Gastroesophageal sphincter (tissue), 3 donors: ENCODE measurements around the gene RCOR3.

ENCODE experiments used
- CTCF ChIP-seq, 4 experiments: fragments of 200-600 bp in 2 of 4; fragments of 450-650 bp in 2 of 4; sonication (generic) in 1 of 4; IDR thresholded peaks; one replicate each; pipeline ENCODE4 v1.5.1; 2017 to 2019; ENCODE audit warnings: antibody characterized with exemption in 4 of 4, mild to moderate bottlenecking in 2 of 4, moderate library complexity in 2 of 4
- EP300 ChIP-seq: sonication (generic); formaldehyde crosslinking; IDR thresholded peaks from one replicate; pipeline ENCODE4 v1.6.1; 2017; ENCODE audit warnings: antibody characterized with exemption, mild to moderate bottlenecking
- POLR2A ChIP-seq, 2 donors: fragments of 450-650 bp; IDR thresholded peaks; one replicate each; pipeline ENCODE4 v1.6.1; 2017; ENCODE audit warnings: antibody characterized with exemption in 2 of 2, mild to moderate bottlenecking in 2 of 2, moderate library complexity in 1 of 2

DNA sequence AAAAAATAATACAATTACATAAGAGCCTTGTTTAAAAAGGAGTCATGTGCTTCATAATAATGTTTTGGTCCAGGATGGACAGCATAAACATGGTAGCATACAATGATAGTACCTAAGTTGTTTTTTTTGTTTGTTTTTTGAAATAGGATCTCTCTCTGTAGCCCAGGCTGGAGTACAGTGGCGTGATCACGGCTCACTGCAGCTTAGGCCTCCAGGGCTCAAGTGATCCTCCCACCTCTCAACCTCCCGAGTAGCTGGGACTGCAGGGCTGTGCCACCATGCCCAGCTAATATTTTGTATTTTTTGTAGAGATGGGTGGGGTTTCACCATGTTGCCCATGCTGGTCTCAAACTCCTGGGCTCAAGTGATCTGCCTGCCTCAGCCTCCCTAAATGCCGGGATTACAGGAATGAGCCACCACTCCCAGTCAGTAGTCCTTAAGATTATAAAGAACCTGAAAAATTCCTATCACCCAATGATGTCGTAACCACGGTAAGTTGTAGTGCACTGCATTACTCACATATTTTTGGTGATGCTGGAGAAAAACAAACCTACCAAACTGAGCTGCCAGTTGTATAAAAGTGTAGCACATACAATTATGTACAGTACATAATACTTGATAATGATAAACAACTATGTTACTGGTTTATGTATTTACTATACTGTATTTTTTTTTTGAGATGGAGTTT is 22.4 kb upstream of the RCOR3 start:
- TF ChIP-seq POLR2A (IDR thresholded peaks at IDR 0.05) = no peak
- TF ChIP-seq CTCF (IDR thresholded peaks at IDR 0.05) = no peak
- TF ChIP-seq EP300 = no peak
